ENCODE measurements around the gene BRCA2. TPM values are rescaled to one million over a fixed set of nuclear protein-coding genes. Genes with fewer than 3 reads are reported as not detected.
"Not testable (repeated sequence)": the region's sequence is repeated elsewhere in the genome, so short reads cannot be mapped to it uniquely, and the experiment has no call there.

The BRCA2 gene
- total RNA-seq, 1 donor from 2014 or later, result 3.4 TPM

GRCh38 chr13:32334671-32335070 lies 19.4 kb downstream of the BRCA2 start:
- Mint-ChIP-seq H3K9me3 (ENCODE audit: unreplicated experiment) (no peaks in the 10 kb centered on the region), H3K27ac (ENCODE audit: unreplicated experiment) (no peak overlapping the region), H3K36me3 (ENCODE audit: low read depth, unreplicated experiment) (no peaks in the 10 kb centered on the region), H3K4me1 (ENCODE audit: low read depth, unreplicated experiment) (no peaks in the 10 kb centered on the region), H3K4me3 (ENCODE audit: unreplicated experiment) (no peak overlapping the region), H3K27me3 (ENCODE audit: low read depth, unreplicated experiment) (no peaks in the 10 kb centered on the region)
- Histone ChIP-seq H3K79me2 (ENCODE audit: insufficient read depth, low read length) (no peaks in the 10 kb centered on the region), H3K9me3 (ENCODE audit: insufficient read depth, low read depth, low read length) (no peaks in the 10 kb centered on the region), H3K4me3 (ENCODE audit: insufficient read depth, low read depth, low read length) (no peak overlapping the region), H3K27me3 (ENCODE audit: insufficient read depth, low read length) (no peaks in the 10 kb centered on the region), H3K4me1 (ENCODE audit: insufficient read depth, low read length) (no peaks in the 10 kb centered on the region), H3K36me3 (ENCODE audit: insufficient read depth, low read length) (peaks cover 7% of the 10 kb centered on the region), H2AFZ (ENCODE audit: low read depth, low read length) (no peak overlapping the region), H3K27ac (ENCODE audit: low read depth, low read length) (no peak overlapping the region), H4K20me1 (ENCODE audit: insufficient read depth, low read length) (no peaks in the 10 kb centered on the region), H3K4me2 (ENCODE audit: low read length) (no peak overlapping the region), H3K9ac (ENCODE audit: low read length) (no peak overlapping the region)
- TF ChIP-seq EZH2 (IDR thresholded peaks at IDR 0.05; ENCODE audit: insufficient read depth, low read length) (no peak), CTCF (IDR thresholded peaks at IDR 0.05; ENCODE audit: insufficient read depth, low read depth, low read length) (no peak)
- FAIRE-seq (no peak), DNase-seq (ENCODE audit: low read depth) (no peak)

DNA sequence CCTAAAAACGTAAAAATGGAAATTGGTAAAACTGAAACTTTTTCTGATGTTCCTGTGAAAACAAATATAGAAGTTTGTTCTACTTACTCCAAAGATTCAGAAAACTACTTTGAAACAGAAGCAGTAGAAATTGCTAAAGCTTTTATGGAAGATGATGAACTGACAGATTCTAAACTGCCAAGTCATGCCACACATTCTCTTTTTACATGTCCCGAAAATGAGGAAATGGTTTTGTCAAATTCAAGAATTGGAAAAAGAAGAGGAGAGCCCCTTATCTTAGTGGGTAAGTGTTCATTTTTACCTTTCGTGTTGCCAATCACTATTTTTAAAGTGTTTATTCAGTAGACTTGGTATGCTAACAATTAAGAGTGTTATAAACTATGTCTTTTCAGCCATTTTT lies 25.6 kb downstream of the BRCA2 start:
- no peak overlapping the region for H3K9ac ChIP-seq (ENCODE audit: low read length)
- no peaks in the 10 kb centered on the region for H3K4me1 Mint-ChIP-seq (ENCODE audit: low read depth, unreplicated experiment)
- no peak overlapping the region for H3K4me3 ChIP-seq (ENCODE audit: insufficient read depth, low read depth, low read length)
- no peak overlapping the region for H3K4me3 Mint-ChIP-seq (ENCODE audit: unreplicated experiment)
- no peaks in the 10 kb centered on the region for H3K27me3 Mint-ChIP-seq (ENCODE audit: low read depth, unreplicated experiment)
- no peaks in the 10 kb centered on the region for H3K9me3 Mint-ChIP-seq (ENCODE audit: unreplicated experiment)
- no peak for TF ChIP-seq CTCF (IDR thresholded peaks at IDR 0.05; ENCODE audit: insufficient read depth, low read depth, low read length)
- no peak for TF ChIP-seq EZH2 (IDR thresholded peaks at IDR 0.05; ENCODE audit: insufficient read depth, low read length)
- no peak overlapping the region for H2AFZ ChIP-seq (ENCODE audit: low read depth, low read length)
- H3K36me3 Mint-ChIP-seq (ENCODE audit: low read depth, unreplicated experiment), result no peaks in the 10 kb centered on the region
- no peaks in the 10 kb centered on the region for H3K79me2 ChIP-seq (ENCODE audit: insufficient read depth, low read length)
- no peak overlapping the region for H3K27ac Mint-ChIP-seq (ENCODE audit: unreplicated experiment)
- peak; percentile 62 for FAIRE-seq
- H3K27me3 ChIP-seq (ENCODE audit: insufficient read depth, low read length), result no peaks in the 10 kb centered on the region
- no peaks in the 10 kb centered on the region for H4K20me1 ChIP-seq (ENCODE audit: insufficient read depth, low read length)
- H3K9me3 ChIP-seq (ENCODE audit: insufficient read depth, low read depth, low read length), result no peaks in the 10 kb centered on the region
- H3K4me1 ChIP-seq (ENCODE audit: insufficient read depth, low read length), result no peaks in the 10 kb centered on the region
- H3K36me3 ChIP-seq (ENCODE audit: insufficient read depth, low read length), result peaks cover 4% of the 10 kb centered on the region
- DNase-seq (ENCODE audit: low read depth), result no peak
- H3K4me2 ChIP-seq (ENCODE audit: low read length), result no peak overlapping the region
- no peak overlapping the region for H3K27ac ChIP-seq (ENCODE audit: low read depth, low read length)

DNA sequence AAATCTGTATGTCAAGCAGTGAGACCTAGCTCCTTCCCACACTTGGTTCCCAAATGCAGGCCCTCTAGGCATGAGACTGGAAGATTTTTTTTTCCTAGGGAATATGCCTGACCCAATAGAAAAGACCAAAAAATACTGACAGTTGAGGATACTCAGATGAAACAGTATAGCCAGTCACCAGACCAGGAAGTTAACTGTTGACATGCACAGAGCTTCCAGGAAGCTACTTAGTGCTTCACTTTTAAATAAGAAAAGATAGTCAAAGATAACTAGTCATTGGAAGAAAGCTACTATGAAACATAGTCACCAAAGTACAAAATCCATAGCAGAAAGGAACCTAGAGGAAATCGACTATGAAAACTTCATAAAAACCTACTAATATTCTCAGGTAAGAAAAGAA lies 32.3 kb downstream of the BRCA2 start:
- no peak for DNase-seq (ENCODE audit: low read depth)
- TF ChIP-seq EZH2 (IDR thresholded peaks at IDR 0.05; ENCODE audit: insufficient read depth, low read length), result no peak
- no peak for TF ChIP-seq CTCF (IDR thresholded peaks at IDR 0.05; ENCODE audit: insufficient read depth, low read depth, low read length)
- no peaks in the 10 kb centered on the region for H3K27me3 ChIP-seq (ENCODE audit: insufficient read depth, low read length)
- no peak overlapping the region for H3K9ac ChIP-seq (ENCODE audit: low read length)
- no peak overlapping the region for H3K27ac ChIP-seq (ENCODE audit: low read depth, low read length)
- no peaks in the 10 kb centered on the region for H3K36me3 Mint-ChIP-seq (ENCODE audit: low read depth, unreplicated experiment)
- no peaks in the 10 kb centered on the region for H3K9me3 Mint-ChIP-seq (ENCODE audit: unreplicated experiment)
- H2AFZ ChIP-seq (ENCODE audit: low read depth, low read length), result no peak overlapping the region
- no peaks in the 10 kb centered on the region for H3K27me3 Mint-ChIP-seq (ENCODE audit: low read depth, unreplicated experiment)
- H3K4me1 ChIP-seq (ENCODE audit: insufficient read depth, low read length), result no peaks in the 10 kb centered on the region
- H3K36me3 ChIP-seq (ENCODE audit: insufficient read depth, low read length), result peaks cover 3% of the 10 kb centered on the region
- H3K4me3 Mint-ChIP-seq (ENCODE audit: unreplicated experiment), result no peak overlapping the region
- H3K4me1 Mint-ChIP-seq (ENCODE audit: low read depth, unreplicated experiment), result no peaks in the 10 kb centered on the region
- H3K4me2 ChIP-seq (ENCODE audit: low read length), result no peak overlapping the region
- FAIRE-seq, result no peak
- no peak overlapping the region for H3K27ac Mint-ChIP-seq (ENCODE audit: unreplicated experiment)
- no peaks in the 10 kb centered on the region for H4K20me1 ChIP-seq (ENCODE audit: insufficient read depth, low read length)
- no peak overlapping the region for H3K4me3 ChIP-seq (ENCODE audit: insufficient read depth, low read depth, low read length)
- no peaks in the 10 kb centered on the region for H3K79me2 ChIP-seq (ENCODE audit: insufficient read depth, low read length)
- no peaks in the 10 kb centered on the region for H3K9me3 ChIP-seq (ENCODE audit: insufficient read depth, low read depth, low read length)

DNA sequence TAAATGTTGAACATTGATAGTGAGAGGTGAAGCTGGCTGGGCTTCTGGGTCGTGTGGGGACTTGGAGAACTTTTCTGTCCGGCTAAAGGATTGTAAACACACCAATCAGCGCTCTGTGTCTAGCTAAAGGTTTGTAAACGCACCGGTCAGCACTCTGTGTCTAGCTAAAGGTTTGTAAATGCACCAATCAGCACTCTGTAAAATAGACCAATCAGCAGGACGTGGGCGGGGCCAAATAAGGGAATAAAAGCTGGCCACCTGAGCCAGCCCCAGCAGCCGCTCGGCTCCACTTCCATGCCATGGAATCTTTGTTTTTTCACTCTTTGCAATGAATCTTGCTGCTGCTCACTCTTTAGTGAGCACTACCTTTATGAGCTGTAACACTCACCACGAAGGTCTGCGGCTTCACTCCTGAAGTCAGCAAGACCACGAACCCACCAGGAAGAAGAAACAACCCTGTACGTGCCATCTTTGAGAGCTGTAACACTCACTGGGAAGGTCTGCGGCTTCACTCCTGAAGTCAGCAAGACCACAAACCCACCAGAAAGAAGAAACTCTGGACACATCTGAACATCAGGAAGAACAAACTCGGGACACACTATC lies 35.6 kb downstream of the BRCA2 start:
- not testable (repeated sequence) for H3K4me3 Mint-ChIP-seq (ENCODE audit: unreplicated experiment); H3K9ac ChIP-seq (ENCODE audit: low read length); H3K27ac Mint-ChIP-seq (ENCODE audit: unreplicated experiment)

More for the DNA sequence above, 35.6 kb downstream of the BRCA2 start:
- not testable (repeated sequence) for H3K27ac ChIP-seq (ENCODE audit: low read depth, low read length); H3K4me2 ChIP-seq (ENCODE audit: low read length); DNase-seq (ENCODE audit: low read depth); H3K79me2 ChIP-seq (ENCODE audit: insufficient read depth, low read length); FAIRE-seq; H2AFZ ChIP-seq (ENCODE audit: low read depth, low read length); H3K36me3 ChIP-seq (ENCODE audit: insufficient read depth, low read length); H4K20me1 ChIP-seq (ENCODE audit: insufficient read depth, low read length); H3K4me1 Mint-ChIP-seq (ENCODE audit: low read depth, unreplicated experiment); H3K36me3 Mint-ChIP-seq (ENCODE audit: low read depth, unreplicated experiment); H3K27me3 ChIP-seq (ENCODE audit: insufficient read depth, low read length); H3K9me3 ChIP-seq (ENCODE audit: insufficient read depth, low read depth, low read length); H3K27me3 Mint-ChIP-seq (ENCODE audit: low read depth, unreplicated experiment); H3K9me3 Mint-ChIP-seq (ENCODE audit: unreplicated experiment); H3K4me3 ChIP-seq (ENCODE audit: insufficient read depth, low read depth, low read length); H3K4me1 ChIP-seq (ENCODE audit: insufficient read depth, low read length)
